ENCODE data around the gene ARHGEF39.
"Not testable (repeated sequence)": the region's sequence is repeated elsewhere in the genome, so short reads cannot be mapped to it uniquely, and the experiment has no call there.

Gene ARHGEF39

DNA sequence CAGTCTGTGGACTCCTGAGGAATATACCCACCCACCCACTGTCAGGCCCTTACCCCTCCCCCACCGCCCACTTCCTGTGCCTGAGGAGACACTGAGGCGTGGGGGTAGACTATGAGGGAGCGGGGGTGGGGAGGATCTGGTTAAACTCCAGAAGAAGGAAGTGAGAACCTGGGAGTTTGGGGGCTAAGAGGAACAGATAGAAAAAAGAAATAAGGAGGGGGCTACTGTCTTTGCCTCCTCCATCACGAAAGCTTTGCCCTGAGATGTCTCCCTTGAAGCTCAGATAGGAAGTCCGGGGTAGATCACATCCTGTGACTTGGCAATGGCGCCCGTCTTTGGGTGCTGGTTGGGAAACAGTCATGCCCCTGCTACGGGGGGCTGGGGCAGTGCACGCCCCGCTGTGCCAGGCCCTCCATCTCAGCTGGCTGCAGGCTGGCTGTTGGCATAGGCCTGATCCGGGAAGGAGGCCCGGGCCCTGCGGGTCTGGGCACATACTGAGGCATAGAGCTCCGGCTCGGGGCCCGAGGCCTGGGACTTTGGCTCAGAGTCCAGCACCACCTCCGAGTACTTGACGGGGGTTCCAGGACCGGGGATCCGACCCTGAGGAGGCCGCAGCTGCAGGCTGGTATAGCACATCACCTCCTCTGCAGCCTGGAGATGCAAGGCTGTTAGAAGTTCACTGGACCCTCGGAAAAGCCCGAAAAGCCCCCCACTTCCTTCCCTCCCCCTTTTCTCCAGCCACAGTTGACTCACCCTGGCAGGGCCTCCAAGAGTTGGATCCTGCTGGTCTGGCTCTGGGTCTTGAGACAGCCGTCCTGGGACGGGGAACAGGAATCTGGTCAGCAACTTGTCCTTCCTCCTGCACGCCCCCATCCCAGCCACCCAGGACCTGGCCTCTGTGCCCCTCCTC, 15.3 kb downstream of the ARHGEF39 start:
- DNase-seq = peak; percentile 53

DNA sequence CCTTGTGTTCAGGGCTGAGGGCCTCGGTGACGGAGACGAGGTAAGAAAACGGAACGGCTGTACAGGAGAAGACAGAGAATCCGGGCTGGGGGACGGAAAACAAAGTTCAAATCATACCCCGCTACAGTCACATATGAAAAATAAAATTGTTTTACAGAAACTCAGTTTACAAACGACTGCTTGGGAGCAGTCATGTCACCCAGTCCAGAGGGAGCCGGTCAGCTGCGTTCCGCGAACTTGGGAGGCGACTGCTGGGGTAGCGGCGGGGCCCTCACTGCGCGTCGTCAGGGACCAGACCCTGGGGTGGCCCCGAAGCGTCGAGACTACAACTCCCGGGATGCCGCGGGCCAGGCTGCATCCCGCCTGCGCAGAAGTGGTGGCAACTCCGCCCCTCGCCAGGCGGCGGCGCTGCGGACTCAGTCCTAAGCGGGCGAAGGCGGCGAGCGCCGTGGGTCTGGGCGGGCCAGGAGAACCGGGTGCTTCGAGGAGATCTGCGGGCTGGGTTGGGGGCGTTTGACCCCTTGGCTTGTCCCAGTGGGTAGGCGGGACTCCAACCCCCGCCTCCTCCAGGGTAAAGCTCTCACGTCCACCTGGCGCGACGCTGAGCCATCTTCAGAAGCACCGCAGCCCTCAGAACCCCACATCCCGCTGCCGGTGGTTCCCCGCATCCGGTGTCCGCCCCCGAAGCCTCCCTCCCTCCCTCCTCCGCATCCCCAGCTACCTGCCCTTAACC, 18.3 kb downstream of the ARHGEF39 start:
- DNase-seq = peak; percentile 92

- no peak for DNase-seq
These were observed 18.9 kb downstream of the ARHGEF39 start for GRCh38 chr9:35646153-35646532.

GRCh38 chr9:35645736-35646135, 19.3 kb downstream of the ARHGEF39 start:
- DNase-seq = not testable (repeated sequence)

DNA sequence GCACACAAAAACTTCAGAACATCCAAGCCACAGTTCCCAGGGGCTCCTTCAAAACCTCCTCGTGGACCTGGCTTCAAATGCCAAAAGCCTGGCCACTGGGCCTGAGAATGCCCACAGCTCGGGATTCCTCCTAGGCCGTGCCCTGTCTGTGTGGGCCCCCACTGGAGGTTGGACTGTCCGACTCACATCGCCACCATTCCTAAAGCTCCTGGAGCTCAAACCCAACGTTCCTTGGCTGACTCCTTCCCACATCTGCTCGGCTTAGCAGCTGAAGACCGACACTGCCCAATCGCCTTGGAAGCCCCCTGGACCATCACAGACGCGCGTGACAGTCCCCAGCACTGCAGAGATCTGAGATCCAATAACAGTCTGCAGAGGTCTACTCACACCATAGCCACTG, 21.9 kb downstream of the ARHGEF39 start:
- DNase-seq = no peak

- not testable (repeated sequence) for DNase-seq
These were observed 23.5 kb downstream of the ARHGEF39 start for GRCh38 chr9:35641478-35641877.

DNA sequence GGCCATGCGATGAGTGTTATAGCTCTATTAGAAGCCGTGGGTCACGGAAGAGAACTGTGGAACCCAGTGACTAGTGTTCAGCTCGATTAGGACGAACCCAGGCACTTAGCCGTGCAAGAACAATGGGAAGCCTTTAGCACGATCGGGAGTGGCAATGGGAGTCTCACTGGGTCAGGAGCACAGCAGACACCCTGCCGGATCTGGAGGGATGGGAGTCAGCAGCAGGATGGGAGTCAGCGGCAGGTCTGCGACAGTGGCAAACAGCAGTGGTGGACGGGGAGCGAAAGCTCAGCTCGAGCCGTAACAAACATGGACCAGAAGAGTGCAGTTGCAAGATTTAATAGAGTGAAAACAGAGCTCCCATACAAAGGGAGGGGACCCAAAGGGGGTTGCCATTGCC, 24.6 kb downstream of the ARHGEF39 start:
- DNase-seq = not testable (repeated sequence)

DNA sequence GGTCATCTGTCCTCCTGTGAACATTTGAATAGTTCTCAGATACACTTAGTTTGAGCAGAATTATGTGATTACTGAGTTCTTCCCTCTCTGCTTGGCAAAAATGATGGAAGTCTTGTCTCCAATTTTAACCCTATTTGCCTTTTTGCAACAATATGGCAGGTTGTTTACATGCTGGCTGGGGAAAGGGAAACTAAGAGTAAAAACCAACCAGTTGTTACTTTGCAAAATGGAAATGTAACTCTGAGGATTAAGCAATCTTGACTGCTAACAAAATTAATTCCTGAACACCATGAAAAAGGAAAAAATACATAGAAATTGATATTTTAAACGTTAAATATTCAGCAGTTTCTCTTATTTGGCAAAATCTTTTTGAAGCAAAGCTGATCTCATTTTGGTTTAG, 25.4 kb downstream of the ARHGEF39 start:
- DNase-seq = no peak

GRCh38 chr9:35639225-35639624, 25.8 kb downstream of the ARHGEF39 start:
- not testable (repeated sequence) for DNase-seq

- peak; percentile 62 for DNase-seq
These were observed 26.2 kb downstream of the ARHGEF39 start for GRCh38 chr9:35638751-35639150.

- DNase-seq = not testable (repeated sequence)
These were observed 27.5 kb downstream of the ARHGEF39 start for GRCh38 chr9:35637427-35637955.

DNA sequence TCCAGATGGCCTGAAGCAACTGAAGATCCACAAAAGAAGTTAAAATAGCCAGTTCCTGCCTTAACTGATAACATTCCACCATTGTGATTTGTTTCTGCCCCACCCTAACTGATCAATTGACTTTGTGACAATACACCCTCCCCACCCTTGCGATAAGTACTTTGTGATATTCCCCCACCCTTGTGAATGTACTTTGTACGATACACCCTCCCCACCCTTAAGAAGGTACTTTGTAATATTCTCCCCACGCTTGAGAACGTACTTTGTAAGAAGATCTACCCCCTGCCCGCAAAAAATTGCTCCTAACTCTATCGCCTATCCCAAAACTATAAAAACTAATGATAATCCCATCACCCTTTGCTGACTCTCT, 28.1 kb downstream of the ARHGEF39 start:
- DNase-seq = not testable (repeated sequence)

DNA sequence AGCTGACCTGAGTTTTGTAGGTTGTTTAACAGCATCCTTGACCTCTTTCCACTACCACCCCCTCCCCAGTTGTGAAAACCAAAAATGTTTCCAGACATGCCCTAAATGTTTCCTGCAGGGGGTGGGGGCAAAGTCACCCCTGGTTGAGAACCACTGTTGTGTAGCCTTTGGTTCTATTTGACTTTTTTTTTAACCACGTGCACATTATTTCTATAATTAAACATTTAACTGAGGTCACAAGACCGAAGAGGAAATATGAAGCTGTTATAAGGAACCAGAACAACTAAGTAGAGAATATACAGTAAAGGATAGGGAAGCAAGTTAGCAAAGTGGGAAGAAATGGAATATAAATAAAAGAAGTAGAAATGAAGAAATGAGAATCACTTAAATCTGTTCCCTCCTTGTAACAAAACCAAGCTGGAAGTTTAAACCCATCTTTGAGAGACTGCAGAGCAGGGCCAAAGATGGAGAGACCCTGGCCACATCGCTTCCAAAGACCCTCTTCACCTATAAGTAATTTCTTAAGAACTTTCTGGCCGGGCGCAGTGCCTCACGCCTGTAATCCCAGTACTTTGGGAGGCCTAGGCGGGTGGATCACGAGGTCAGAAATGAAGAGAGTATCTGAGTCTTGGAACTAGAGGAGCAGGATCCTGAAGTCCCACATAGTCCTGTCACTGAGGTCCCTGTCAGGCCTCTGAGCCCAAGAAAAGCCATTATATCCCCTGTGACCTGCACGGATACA, 28.7 kb downstream of the ARHGEF39 start:
- no peak for DNase-seq

DNA sequence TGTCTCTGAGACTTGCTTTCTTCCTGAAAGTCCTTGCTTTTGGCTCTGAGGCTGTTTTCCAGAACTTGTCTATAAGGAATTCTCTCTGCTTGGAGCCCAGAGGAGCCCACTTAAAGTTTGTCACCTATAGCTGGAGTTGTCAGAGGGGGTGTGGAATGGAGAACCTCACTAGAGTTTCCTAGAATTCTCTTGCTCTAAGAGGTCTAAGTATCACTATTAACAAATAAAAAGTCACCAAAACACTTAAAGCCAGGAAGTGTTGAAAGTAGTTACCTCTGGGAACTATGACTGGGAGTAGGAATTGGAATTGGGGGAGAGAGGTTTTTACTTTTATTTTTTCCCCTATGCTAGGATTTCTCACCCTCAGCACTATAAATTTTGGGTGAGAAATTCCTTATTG, 29.3 kb downstream of the ARHGEF39 start:
- DNase-seq = no peak

GRCh38 chr9:35629597-35629996, 35.4 kb downstream of the ARHGEF39 start:
- no peak for DNase-seq

- DNase-seq = no peak
These were observed 36.5 kb downstream of the ARHGEF39 start for GRCh38 chr9:35628389-35628991.

GRCh38 chr9:35627575-35627974, 37.4 kb downstream of the ARHGEF39 start:
- no peak for DNase-seq

DNA sequence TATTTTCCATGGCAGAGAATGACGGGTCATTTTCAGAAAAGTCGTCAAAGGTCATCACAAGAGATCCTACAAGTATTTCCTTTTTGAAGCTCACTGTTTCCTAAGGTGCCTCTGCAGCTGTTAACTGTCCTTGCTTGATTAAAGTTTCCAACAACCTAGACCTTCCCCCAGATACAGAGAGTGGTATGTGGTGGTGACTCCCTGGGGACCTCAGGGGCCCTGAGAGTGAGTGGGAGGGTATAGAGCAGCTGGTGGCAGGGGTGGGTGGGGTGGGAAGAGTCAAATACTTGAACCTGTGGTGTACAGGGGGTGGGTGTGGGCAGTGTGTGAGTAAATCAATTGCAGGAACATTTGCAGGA, 45.2 kb downstream of the ARHGEF39 start:
- no peak for DNase-seq

DNA sequence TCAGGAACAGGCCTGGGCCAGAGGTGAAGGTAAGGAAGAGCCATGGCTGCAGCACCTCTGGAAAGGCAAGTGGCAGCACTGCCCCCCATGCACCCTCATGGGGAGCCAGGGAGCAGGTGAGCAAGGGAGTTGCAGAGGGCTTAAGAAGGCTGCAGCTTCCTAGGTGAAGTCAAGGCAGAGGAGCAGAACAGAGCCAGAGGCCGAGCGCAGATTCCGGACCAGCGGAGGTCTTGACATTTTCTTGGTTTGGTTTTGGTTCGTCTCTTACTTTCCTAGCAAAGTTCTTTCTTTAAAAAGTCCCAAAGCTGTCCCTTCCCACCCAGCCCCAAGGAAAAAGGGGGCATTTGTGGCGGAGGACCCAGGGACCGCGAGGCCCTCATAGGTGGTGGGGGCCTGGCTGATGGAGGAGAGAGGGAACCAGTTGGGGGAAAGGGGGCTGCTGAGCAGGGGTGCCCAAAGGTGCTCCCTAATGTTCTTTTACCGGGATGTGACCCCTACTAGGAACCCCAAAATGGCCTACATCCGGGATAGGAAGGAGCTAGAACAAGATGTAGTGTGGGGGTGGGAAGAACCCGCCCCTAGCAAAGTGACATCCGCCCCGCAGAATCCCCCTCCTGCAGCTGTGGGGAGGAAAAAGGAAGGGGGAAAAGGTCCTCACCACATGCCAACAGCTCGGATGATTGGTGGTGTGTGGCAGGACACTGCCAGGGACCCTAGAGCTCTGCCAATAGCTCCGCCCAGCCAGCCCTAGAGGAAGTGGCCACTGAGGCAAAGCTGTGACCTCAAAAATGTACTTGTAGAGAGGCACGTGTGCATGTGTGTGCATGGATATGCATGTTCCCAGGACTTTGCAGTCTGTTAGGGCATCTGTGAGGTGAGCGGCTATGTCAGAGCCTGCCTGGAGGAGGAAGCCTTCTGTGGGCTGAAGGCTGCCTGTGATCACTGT, 45.9 kb downstream of the ARHGEF39 start:
- peak; percentile 64 for DNase-seq

- DNase-seq = no peak
These were observed 46.7 kb downstream of the ARHGEF39 start, which contains the start of gene CD72 for GRCh38 chr9:35618325-35618727. CD72 (minus strand) TSS chr9:35618413; CDS start chr9:35618303, 110 bp downstream.

GRCh38 chr9:35617548-35617947, 47.4 kb downstream of the ARHGEF39 start:
- DNase-seq = no peak

Data from CD4-positive, alpha-beta T cell treated with Interleukin-10 for 1 hour (primary cell).